Adrenal gland (tissue), 5 donors: ENCODE data around the gene ERVMER34-1.

ENCODE experiments used
- CTCF ChIP-seq, 6 experiments: fragments of 450-650 bp in 4 of 6; fragments of 200-600 bp in 2 of 6; sonication (generic) in 1 of 6; IDR thresholded peaks; 1 replicate in 5 of 6; 2 replicates in 1 of 6; pipeline versions ENCODE4 v1.5.1 to v1.8.0; 2016 to 2021; ENCODE audit warnings: antibody characterized with exemption in 6 of 6, mild to moderate bottlenecking in 2 of 6, moderate library complexity in 1 of 6
- POLR2A ChIP-seq, 2 donors: fragments of 450-650 bp; IDR thresholded peaks; one replicate each; pipeline ENCODE4 v1.6.1; 2017; ENCODE audit warnings: antibody characterized with exemption in 2 of 2, mild to moderate bottlenecking in 2 of 2, moderate library complexity in 1 of 2
- donor health status: DM: no; HTN: no; CAD: no.

- TF ChIP-seq POLR2A (IDR thresholded peaks at IDR 0.05) (no peak), CTCF (IDR thresholded peaks at IDR 0.05) (no peak)
Measured at GRCh38 chr4:52701207-52701606, 50.0 kb downstream of the ERVMER34-1 start.
